GM10847 (cell line): ENCODE data around the gene KRT2.

ENCODE experiments used
- POLR2A ChIP-seq: IDR thresholded peaks from 2 replicates; pipeline ENCODE4 v1.6.1; 2011; ENCODE audit not compliant: insufficient read length; ENCODE audit errors: extremely low read depth

KRT2 gene

GRCh38 chr12:52622349-52622748 lies 29.7 kb downstream of the KRT2 start:
- no peak for TF ChIP-seq POLR2A

- no peak for TF ChIP-seq POLR2A
Observed at GRCh38 chr12:52618866-52619265, 33.1 kb downstream of the KRT2 start.

GRCh38 chr12:52618216-52618615 lies 33.8 kb downstream of the KRT2 start, which contains the start of gene KRT73:
TSS of gene KRT73 (minus strand) at chr12:52618559. CDS start at chr12:52618524, 35 bp downstream.
- no peak for TF ChIP-seq POLR2A

GRCh38 chr12:52617403-52617785 lies 34.6 kb downstream of the KRT2 start:
- no peak for TF ChIP-seq POLR2A

- no peak for TF ChIP-seq POLR2A
Observed at GRCh38 chr12:52616680-52617402, 35.2 kb downstream of the KRT2 start.

DNA sequence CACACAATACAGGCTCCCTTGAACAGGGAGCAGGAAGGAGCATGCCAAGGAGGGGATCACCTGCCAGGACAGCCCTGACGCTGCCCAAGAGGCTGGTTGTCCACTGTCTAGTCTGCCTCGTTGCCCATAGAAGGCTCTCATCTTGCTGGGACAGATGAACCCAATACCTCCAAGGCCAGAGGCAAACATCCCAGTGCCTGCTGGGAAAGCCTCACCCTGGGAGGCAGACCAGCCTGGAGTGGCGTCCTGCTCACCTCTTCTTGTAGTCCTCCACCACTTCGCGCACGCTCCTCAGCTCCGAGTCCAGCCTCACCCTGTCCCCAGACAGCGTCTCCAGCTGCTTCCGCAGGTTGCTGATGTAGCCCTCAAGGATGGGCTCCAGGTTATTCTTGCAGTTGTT lies 36.1 kb downstream of the KRT2 start:
- TF ChIP-seq POLR2A: no peak

DNA sequence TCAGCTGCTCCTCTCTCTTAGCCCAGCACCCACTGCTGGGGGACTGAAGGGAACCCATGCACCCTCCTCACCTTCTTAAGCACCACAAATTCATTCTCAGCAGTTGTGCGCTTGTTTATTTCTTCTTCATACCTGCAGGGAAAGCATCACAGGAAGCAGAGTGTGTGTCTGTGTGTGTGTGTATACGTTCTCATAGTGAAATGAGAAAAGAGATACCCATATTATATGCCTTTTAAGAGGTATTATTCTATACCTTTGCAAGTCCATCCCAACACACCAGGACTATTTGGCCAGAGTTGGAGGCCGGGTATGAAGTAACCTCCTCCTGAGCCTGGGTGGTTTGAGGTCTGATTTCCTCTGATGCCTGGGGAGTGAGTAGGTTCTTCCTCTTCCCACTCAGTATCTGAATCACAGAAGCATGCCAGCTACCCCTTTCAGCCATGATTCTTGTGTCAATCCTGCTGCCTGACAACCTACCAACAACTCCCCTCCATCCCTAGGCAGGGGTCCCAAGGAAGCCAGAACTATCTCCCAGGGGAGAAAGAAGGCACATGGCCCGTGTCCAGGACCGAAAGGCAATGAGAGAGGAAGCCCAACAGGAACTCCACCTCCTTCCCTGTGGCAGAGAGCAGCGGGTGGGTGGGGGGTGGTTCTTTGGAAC lies 36.7 kb downstream of the KRT2 start:
- TF ChIP-seq POLR2A: no peak

- TF ChIP-seq POLR2A: no peak
Observed at GRCh38 chr12:52614381-52615207, 37.4 kb downstream of the KRT2 start.

DNA sequence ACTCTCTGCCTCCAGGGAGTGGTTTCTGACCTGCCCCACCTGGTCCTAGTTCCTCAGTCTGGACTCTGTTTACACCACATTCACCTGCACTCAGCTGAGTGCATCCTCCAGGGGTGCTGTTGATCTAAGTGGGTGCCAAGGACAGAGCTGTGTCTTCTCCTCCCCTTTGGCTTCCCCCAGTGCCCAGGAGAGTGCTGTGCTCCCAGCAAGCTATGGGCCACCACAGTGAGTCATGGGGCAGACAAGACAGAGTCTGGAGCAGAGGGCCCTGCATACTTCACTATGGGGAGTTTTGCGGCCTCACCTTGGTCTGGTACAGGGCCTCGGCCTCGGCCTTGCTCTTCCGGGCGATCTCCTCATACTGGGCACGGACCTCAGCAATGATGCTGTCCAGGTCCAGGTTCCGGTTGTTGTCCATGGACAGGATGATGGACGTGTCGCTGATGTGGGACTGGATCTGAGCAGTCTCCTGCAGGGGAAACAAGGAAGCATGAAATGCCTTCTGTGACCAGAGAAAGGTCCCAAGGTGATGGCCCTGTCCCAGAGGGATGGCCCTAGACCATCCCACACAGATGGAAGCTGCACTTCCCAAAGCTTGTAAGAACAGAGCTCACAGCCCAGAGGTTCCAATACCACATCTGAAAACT lies 38.5 kb downstream of the KRT2 start:
- no peak for TF ChIP-seq POLR2A

GRCh38 chr12:52612431-52613383 lies 39.3 kb downstream of the KRT2 start:
- no peak for TF ChIP-seq POLR2A

GRCh38 chr12:52611080-52611468 lies 40.9 kb downstream of the KRT2 start:
- no peak for TF ChIP-seq POLR2A

- TF ChIP-seq POLR2A: no peak
Observed at GRCh38 chr12:52608826-52609630, 43.0 kb downstream of the KRT2 start.

DNA sequence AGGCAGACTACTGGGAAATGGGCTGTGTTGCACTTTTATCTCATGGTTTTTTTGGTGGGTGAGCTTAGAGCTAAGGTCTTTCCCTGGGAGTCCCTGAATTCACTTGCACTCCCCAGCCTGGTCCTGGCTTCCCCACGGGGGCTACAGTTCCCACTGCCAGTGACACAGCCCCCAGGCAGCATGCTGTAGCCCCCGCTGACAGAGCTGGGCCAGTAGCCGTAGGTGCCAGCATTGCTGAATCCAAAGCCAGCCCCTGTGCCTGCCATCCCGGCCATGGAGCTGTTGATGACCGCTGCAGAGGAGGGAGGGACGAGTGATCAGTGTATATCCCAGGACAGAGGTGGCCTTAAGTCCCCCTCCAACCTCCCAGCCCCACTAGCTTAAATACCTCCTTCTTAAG lies 43.9 kb downstream of the KRT2 start:
- TF ChIP-seq POLR2A: no peak
